IPS-18a (cell line): ENCODE results near the gene NTRK2.
A peak's percentile ranks its signal among the peaks of the same experiment; 100 is the strongest.

Experiments used
- H3K27ac ChIP-seq: one replicate; pipeline ENCODE4 v1.5.1; 2013; ENCODE audit warnings: low read length
- H3K27me3 ChIP-seq: one replicate; pipeline ENCODE4 v1.6.1; 2013; ENCODE audit warnings: mild to moderate bottlenecking, low read length; ENCODE audit not compliant: control insufficient read depth, insufficient read depth
- H3K36me3 ChIP-seq: one replicate; pipeline ENCODE4 v1.6.1; 2013; ENCODE audit warnings: low read depth, low read length; ENCODE audit not compliant: control insufficient read depth
- H3K4me1 ChIP-seq: one replicate; pipeline ENCODE4 v1.6.1; 2013; ENCODE audit warnings: low read depth, low read length; ENCODE audit not compliant: control insufficient read depth
- H3K4me3 ChIP-seq: one replicate; pipeline ENCODE4 v1.5.1; 2013; ENCODE audit warnings: low read length
- H3K9ac ChIP-seq: one replicate; pipeline ENCODE4 v1.6.1; 2013; ENCODE audit warnings: mild to moderate bottlenecking, low read length, moderate library complexity
- H3K9me3 ChIP-seq: one replicate; pipeline ENCODE4 v1.6.1; 2013; ENCODE audit warnings: low read depth, low read length; ENCODE audit not compliant: control insufficient read depth

The NTRK2 gene

DNA sequence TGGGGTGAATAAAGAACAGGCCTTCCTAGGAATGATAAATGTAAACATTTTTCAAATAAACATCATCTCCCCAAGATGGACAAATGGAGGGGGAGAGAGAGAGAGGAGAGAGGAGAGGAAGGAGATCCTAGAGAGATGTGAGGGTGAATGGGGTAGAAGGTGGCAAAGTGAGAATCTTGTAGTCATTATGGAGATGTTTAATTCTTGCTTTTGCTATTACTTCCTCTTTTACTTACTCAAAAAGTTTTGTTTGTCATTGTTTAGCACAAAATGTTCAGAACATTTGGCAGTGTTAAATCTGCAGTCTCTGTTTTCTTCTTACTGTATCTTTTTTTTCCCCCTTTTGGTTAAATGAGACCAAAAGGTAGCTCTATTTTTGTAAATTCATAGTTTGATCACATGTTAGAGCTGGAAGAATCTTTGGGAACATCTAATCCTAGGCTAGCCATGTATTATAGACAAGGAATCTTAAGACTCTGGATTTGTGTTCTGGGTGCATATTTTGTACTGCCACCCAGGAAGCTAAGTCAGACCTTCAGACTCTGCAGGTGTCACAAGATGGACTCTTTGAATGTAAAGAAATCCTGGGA is 266.1 kb downstream of the NTRK2 start:
- Histone ChIP-seq H3K9me3 (no peaks in the 10 kb centered on the region), H3K9ac (no peak overlapping the region), H3K27me3 (no peaks in the 10 kb centered on the region), H3K36me3 (no peaks in the 10 kb centered on the region), H3K4me1 (peaks cover 26% of the 10 kb centered on the region), H3K4me3 (no peak overlapping the region), H3K27ac (no peak overlapping the region)

DNA sequence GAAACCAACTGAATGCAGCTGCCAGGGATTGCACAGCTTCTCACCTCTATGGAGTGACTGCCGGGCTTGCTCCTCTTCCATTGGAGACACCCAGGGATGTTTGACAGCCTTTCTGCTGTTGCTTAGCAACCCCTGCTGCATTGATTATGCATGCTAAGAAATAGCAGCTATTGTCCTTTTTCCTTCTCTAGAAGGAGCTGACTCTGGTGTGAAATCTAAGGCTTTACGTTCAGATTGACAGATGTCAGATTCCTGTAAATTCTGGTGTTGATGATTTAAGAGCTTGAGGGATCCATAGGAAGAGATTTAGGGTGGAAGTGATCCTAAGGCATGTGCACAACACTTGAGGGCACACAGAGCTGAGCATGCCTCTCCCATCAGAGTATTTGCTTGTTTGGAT is 267.7 kb downstream of the NTRK2 start:
- no peaks in the 10 kb centered on the region for H3K36me3 ChIP-seq
- H3K27ac ChIP-seq: peak overlapping the region; percentile 35
- no peaks in the 10 kb centered on the region for H3K9me3 ChIP-seq
- no peak overlapping the region for H3K4me3 ChIP-seq
- H3K9ac ChIP-seq: no peak overlapping the region
- H3K4me1 ChIP-seq: peaks cover 26% of the 10 kb centered on the region
- H3K27me3 ChIP-seq: no peaks in the 10 kb centered on the region

DNA sequence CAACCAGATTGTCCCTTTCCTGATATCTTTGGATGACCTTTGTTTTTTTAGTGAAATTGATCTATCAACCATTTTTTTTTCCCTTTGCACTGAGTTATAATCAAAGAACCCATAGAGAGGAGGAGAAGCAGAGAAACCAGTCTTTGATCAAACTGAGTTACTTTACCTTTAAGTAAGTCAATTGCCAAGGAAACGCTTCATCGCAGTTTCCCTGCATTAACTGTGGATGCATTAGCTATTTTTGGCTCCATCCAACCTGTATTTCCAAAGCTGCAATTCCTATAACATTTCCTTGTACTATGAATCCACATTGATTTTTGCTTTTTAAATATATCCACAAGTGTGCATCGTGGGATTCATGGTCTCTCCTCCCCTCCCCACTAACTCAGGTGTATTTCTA is 268.1 kb downstream of the NTRK2 start:
- Histone ChIP-seq H3K27me3 (no peaks in the 10 kb centered on the region), H3K27ac (peak overlapping the region; percentile 35), H3K36me3 (no peaks in the 10 kb centered on the region), H3K9ac (no peak overlapping the region), H3K4me3 (no peak overlapping the region), H3K9me3 (no peaks in the 10 kb centered on the region), H3K4me1 (peaks cover 25% of the 10 kb centered on the region)

DNA sequence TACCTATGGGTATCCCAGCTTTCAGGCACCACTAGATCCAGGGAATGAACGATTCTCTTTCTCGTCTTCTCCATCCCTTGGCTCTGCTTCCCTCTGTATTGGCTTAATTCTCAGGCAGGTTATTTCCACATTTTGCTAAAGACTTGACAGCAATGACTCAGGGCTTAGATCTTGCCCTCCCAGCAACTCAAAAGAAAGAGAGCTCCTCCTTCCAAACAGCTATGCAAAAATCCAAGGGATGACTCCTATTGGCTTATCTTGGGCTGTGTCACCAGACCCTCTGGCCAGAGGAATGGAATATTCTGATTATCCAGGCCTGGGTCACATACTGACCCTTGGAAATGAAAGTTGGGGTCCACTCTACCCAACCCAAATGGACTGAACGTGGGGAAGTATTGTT is 270.2 kb downstream of the NTRK2 start:
- H3K4me3 ChIP-seq: no peak overlapping the region
- no peaks in the 10 kb centered on the region for H3K27me3 ChIP-seq
- no peak overlapping the region for H3K27ac ChIP-seq
- no peaks in the 10 kb centered on the region for H3K9me3 ChIP-seq
- no peaks in the 10 kb centered on the region for H3K36me3 ChIP-seq
- H3K4me1 ChIP-seq: peaks cover 14% of the 10 kb centered on the region
- H3K9ac ChIP-seq: no peak overlapping the region

DNA sequence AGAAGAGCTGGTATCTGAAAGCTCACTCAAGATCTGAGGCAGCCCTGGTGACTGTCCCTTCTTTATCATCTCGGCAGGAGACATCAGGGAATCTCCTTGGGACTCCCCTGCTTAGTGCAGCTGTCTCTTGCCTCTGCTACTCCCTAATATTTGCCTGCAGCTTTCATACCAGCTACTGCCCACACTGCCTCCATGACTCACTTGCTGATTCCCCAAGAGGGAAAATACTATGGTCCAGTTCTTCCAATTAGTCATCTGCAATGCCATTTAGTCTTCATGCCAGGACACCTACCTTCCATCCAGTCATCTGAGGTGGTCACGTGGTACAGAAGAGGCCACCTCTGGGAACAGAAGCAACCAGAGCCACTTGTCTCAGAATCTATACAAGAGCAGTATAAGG is 270.8 kb downstream of the NTRK2 start:
- no peak overlapping the region for H3K9ac ChIP-seq

DNA sequence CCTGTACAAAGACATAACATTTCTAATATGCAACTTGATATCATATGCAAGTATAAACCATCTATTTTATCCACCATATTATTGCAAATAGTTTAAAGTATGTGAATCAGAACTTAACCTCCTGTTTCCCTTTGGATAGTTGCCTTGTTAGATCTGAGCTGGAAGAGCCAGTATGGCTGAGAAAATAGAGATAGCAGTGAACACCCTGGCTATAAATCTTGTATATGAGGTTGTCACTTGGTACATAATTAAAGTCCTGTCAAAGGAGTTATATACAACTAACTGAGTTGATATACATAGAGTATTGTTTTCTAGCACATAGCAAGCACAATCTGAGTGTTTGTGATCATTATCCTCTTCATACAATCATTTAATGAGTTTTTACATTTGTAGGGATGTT is 272.3 kb downstream of the NTRK2 start:
- no peak overlapping the region for H3K4me3 ChIP-seq
- no peaks in the 10 kb centered on the region for H3K27me3 ChIP-seq
- H3K9ac ChIP-seq: no peak overlapping the region
- no peaks in the 10 kb centered on the region for H3K36me3 ChIP-seq
- peaks cover 10% of the 10 kb centered on the region for H3K4me1 ChIP-seq
- H3K9me3 ChIP-seq: no peaks in the 10 kb centered on the region
- no peak overlapping the region for H3K27ac ChIP-seq

More for the DNA sequence above, 270.8 kb downstream of the NTRK2 start:
- Histone ChIP-seq H3K4me1 (peaks cover 14% of the 10 kb centered on the region), H3K27me3 (no peaks in the 10 kb centered on the region), H3K36me3 (no peaks in the 10 kb centered on the region), H3K4me3 (no peak overlapping the region), H3K27ac (no peak overlapping the region), H3K9me3 (no peaks in the 10 kb centered on the region)

DNA sequence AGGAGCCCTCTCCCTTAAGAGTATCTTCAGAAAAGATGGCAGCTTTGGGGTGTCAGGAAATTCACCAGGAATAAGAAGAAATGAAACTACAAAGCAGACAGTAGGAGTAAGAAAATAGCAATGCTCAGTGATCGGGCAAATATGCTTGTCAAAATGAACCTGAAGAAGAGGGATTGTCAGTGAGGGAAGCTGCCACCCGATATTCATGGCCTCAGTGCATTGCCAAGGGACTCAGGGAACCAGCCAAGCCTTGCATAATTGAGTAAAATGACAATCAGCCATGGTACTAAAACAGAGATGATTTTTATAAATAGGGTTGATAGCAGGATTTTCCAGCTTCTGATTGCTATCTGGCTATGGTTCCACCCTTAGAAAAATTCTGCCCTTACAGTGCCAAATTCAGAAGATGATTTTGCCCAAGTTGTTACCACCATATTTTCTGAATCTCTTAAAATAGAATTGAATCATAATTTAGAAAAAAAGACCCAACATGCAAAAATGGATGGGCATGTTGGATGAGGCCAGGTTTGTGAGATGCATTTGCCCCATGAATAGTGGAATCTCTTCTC is 274.0 kb downstream of the NTRK2 start:
- Histone ChIP-seq H3K9ac (no peak overlapping the region), H3K27me3 (no peaks in the 10 kb centered on the region), H3K27ac (no peak overlapping the region), H3K4me1 (no peaks in the 10 kb centered on the region), H3K4me3 (no peak overlapping the region), H3K36me3 (no peaks in the 10 kb centered on the region), H3K9me3 (no peaks in the 10 kb centered on the region)

DNA sequence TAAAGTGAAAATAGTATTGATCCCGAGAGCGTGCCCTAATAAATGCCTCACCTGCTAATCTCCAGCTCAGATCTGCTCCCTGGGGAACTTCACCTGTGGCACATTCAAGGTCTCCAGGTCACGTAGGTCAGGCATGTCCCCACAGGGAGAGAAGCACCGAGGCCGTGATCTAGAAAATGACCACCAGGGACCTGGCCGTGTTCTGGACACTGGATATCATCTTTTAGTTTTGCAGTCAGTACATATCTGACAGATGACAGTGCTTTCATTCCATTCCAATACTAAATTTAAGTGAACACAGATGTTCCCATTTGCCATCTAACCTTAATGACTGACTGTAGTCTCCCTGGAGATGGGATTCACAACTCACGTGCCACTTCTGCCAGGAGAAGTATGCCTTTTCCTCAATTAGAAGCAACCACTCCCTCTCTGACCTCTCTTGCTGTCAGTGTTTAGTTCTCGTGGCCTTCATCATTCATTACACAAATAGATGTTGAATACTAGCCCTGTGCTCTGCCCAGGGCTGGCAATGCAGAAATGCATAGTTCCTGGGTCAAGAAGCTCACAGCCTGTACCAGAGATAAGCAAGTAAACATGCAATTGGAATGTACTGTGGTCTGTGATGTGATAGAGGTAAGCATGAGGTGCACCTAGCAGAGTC is 276.5 kb downstream of the NTRK2 start:
- H3K4me1 ChIP-seq: no peaks in the 10 kb centered on the region
- H3K9me3 ChIP-seq: no peaks in the 10 kb centered on the region
- H3K27ac ChIP-seq: no peak overlapping the region
- H3K9ac ChIP-seq: no peak overlapping the region
- H3K36me3 ChIP-seq: no peaks in the 10 kb centered on the region
- H3K27me3 ChIP-seq: no peaks in the 10 kb centered on the region
- H3K4me3 ChIP-seq: no peak overlapping the region

DNA sequence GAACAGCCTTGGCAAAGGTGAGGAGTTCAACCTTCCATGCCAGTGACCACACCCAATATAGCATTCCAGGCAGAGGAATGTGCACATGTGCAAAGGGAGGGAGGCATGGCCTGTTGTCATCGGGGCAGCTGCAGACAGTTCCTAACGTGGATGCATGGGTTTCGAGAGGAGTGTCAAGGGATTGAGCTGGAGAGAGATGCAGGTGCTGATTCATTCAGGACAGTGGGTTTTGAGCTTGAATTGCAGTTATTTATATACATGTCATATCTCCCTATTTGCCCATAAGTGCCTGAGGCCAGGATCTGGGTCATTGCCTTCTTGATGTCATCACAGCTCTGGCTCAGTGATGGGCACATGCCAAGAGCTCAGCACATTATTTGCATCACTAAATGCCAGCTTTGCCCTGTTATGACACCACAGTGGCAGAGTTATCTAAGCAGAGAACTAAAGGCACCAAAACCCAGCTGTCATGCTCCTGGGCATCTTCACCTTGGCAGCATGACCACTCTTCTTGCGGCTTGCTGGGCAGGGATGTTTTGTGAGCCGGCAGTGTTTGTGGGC is 278.0 kb downstream of the NTRK2 start:
- no peak overlapping the region for H3K9ac ChIP-seq
- no peaks in the 10 kb centered on the region for H3K9me3 ChIP-seq
- H3K27me3 ChIP-seq: no peaks in the 10 kb centered on the region
- no peak overlapping the region for H3K4me3 ChIP-seq
- no peak overlapping the region for H3K27ac ChIP-seq
- no peaks in the 10 kb centered on the region for H3K36me3 ChIP-seq
- no peaks in the 10 kb centered on the region for H3K4me1 ChIP-seq

DNA sequence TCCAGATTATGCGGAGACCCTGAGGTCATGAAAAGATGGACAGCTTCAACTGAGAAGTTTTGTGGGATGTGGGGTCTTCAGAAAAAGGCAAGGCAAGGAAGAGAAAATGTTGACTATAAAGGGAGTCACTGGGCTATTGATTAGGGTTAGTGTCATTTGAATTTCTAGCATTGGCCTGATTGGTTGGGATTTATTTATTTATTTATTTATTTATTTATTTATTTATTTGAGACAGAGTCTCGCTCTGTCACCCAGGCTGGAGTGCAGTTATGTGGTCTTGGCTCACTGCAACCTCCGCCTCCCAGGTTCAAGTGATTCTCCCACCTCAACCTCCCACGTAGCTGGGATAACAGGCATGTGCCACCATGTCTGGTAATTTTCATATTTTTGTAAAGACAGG is 279.7 kb downstream of the NTRK2 start:
- H3K9me3 ChIP-seq: no peaks in the 10 kb centered on the region
- no peaks in the 10 kb centered on the region for H3K4me1 ChIP-seq
- H3K27me3 ChIP-seq: peaks cover under 1% of the 10 kb centered on the region
- H3K27ac ChIP-seq: no peak overlapping the region
- H3K9ac ChIP-seq: no peak overlapping the region
- no peaks in the 10 kb centered on the region for H3K36me3 ChIP-seq
- H3K4me3 ChIP-seq: no peak overlapping the region

DNA sequence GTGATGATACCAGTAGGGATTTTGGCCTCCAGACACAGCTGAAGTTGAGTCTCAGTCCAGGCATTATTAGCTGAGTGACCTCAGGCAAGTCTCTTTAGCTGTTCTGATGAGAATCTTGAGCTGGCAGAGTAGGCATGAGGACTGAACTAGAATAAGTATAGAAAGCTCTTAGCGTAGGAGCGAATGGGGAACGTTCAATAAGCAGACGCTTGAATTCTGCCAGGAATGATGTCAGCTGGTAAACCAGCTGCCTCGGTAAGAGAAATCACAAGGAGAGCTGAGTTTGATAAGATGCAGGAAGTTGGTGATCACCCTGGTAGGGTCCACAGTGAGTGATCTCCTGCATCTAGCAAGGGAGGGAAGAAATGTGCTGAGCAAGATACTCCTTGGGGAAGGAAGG is 280.4 kb downstream of the NTRK2 start:
- H3K27me3 ChIP-seq: peaks cover 8% of the 10 kb centered on the region
- no peaks in the 10 kb centered on the region for H3K4me1 ChIP-seq
- no peaks in the 10 kb centered on the region for H3K36me3 ChIP-seq
- H3K9me3 ChIP-seq: no peaks in the 10 kb centered on the region
- no peak overlapping the region for H3K4me3 ChIP-seq
- no peak overlapping the region for H3K9ac ChIP-seq
- H3K27ac ChIP-seq: no peak overlapping the region
